HEK293 (cell line): ENCODE results near the gene SERINC5.
A peak's percentile ranks its signal among the peaks of the same experiment; 100 is the strongest.
"Not testable (repeated sequence)": the region's sequence is repeated elsewhere in the genome, so short reads cannot be mapped to it uniquely, and the experiment has no call there.

Experiments
- CTCF ChIA-PET: fragments of 350-600 bp; formaldehyde crosslinking; extraction: SDS; loops from one replicate; lab custom pipeline; 2021; ENCODE audit warnings: antibody characterized with exemption; lab: Yijun Ruan, JAX
- POLR2A ChIA-PET: fragments of 300-600 bp; formaldehyde crosslinking; extraction: SDS; loops from one replicate; lab custom pipeline; 2020; ENCODE audit warnings: antibody characterized with exemption, inconsistent platforms; lab: Yijun Ruan, JAX
- H3K27ac ChIP-seq: fragments of 200-500 bp; sonication (Bioruptor generic); 2 replicates; pipeline ENCODE4 v1.5.1; 2014; ENCODE audit warnings: low read depth, low read length, control low read depth, inconsistent platforms; ENCODE audit errors: extremely low read depth
- H3K36me3 ChIP-seq, 2 experiments: fragments of 200-500 bp in 1 of 2; sonication (Bioruptor generic) in 1 of 2; 1 replicate in 1 of 2; 2 replicates in 1 of 2; pipeline ENCODE4 v1.5.1; 2014 to 2017; ENCODE audit warnings: inconsistent platforms in 2 of 2, low read length in 2 of 2; ENCODE audit not compliant: control insufficient read depth in 2 of 2, insufficient read depth in 1 of 2
- H3K4me1 ChIP-seq: fragments of 200-500 bp; sonication (Bioruptor generic); 2 replicates; pipeline ENCODE4 v1.5.1; 2014; ENCODE audit warnings: mild to moderate bottlenecking, low read length, inconsistent platforms; ENCODE audit not compliant: control insufficient read depth, insufficient read depth
- H3K4me3 ChIP-seq: 2 replicates; pipeline ENCODE4 v1.5.1; 2011; ENCODE audit warnings: low read depth, mild to moderate bottlenecking, control low read depth, low read length, moderate library complexity
- H3K9me3 ChIP-seq: fragments of 200-500 bp; sonication (Bioruptor generic); 2 replicates; pipeline ENCODE4 v1.5.1; 2014; ENCODE audit warnings: low read depth, low read length, inconsistent platforms; ENCODE audit not compliant: control insufficient read depth, insufficient read depth
- KLF1 ChIP-seq: fragments of 450-650 bp; formaldehyde crosslinking; IDR thresholded peaks from 2 replicates; pipeline ENCODE4 v1.5.1; 2016; ENCODE audit warnings: missing biosample characterization, missing genetic modification characterization
- KLF10 ChIP-seq: fragments of 450-650 bp; IDR thresholded peaks from 2 replicates; pipeline ENCODE4 v1.5.1; 2018; ENCODE audit warnings: missing biosample characterization, mild to moderate bottlenecking, missing genetic modification characterization
- WT1 ChIP-seq: fragments of 450-650 bp; formaldehyde crosslinking; IDR thresholded peaks from 2 replicates; pipeline ENCODE4 v1.5.1; 2016; ENCODE audit warnings: missing biosample characterization, missing genetic modification characterization
- ZBTB1 ChIP-seq: fragments of 450-650 bp; formaldehyde crosslinking; IDR thresholded peaks from 2 replicates; pipeline ENCODE4 v1.5.1; 2016; ENCODE audit warnings: missing biosample characterization, missing genetic modification characterization
- ZNF19 ChIP-seq: fragments of 450-650 bp; formaldehyde crosslinking; IDR thresholded peaks from 2 replicates; pipeline ENCODE4; 2016; ENCODE audit warnings: missing biosample characterization, missing genetic modification characterization, low read depth
- ZNF423 ChIP-seq: fragments of 450-650 bp; formaldehyde crosslinking; IDR thresholded peaks from 2 replicates; pipeline ENCODE4 v1.5.1; 2016; ENCODE audit warnings: missing biosample characterization, missing genetic modification characterization
- ZNF530 ChIP-seq: fragments of 450-650 bp; formaldehyde crosslinking; IDR thresholded peaks from 2 replicates; pipeline ENCODE4 v1.5.1; 2016; ENCODE audit warnings: low read depth, missing biosample characterization, missing genetic modification characterization
- ZNF621 ChIP-seq: fragments of 450-650 bp; formaldehyde crosslinking; IDR thresholded peaks from 2 replicates; pipeline ENCODE4 v1.5.1; 2017; ENCODE audit warnings: missing biosample characterization, missing genetic modification characterization
- ZNF626 ChIP-seq: fragments of 450-650 bp; sonication (Bioruptor Pico); formaldehyde crosslinking; IDR thresholded peaks from 2 replicates; pipeline ENCODE4 v1.5.1; 2018; ENCODE audit warnings: missing biosample characterization, missing genetic modification characterization, inconsistent platforms
- ZNF629 ChIP-seq: fragments of 450-650 bp; formaldehyde crosslinking; IDR thresholded peaks from 2 replicates; pipeline ENCODE4 v1.5.1; 2017; ENCODE audit warnings: missing biosample characterization, missing genetic modification characterization
- TF ChIP-seq, protein P1 (sequence below): fragments of 450-650 bp; formaldehyde crosslinking; IDR thresholded peaks from 2 replicates; pipeline ENCODE4 v1.5.1; 2016; ENCODE audit warnings: missing biosample characterization, missing genetic modification characterization, borderline replicate concordance
- TF ChIP-seq, protein P2 (sequence below): fragments of 450-650 bp; formaldehyde crosslinking; IDR thresholded peaks from 2 replicates; pipeline ENCODE4 v1.5.1; 2017; ENCODE audit warnings: missing biosample characterization, missing genetic modification characterization
- TF ChIP-seq, protein P3 (sequence below): fragments of 450-650 bp; formaldehyde crosslinking; optimal IDR thresholded peaks from 2 replicates; pipeline ENCODE3; 2016; ENCODE audit warnings: missing biosample characterization, mild to moderate bottlenecking, missing genetic modification characterization
- TF ChIP-seq, protein P4 (sequence below): fragments of 450-650 bp; formaldehyde crosslinking; IDR thresholded peaks from 2 replicates; pipeline ENCODE4 v1.5.1; 2016; ENCODE audit warnings: missing biosample characterization, missing genetic modification characterization

The SERINC5 gene

DNA sequence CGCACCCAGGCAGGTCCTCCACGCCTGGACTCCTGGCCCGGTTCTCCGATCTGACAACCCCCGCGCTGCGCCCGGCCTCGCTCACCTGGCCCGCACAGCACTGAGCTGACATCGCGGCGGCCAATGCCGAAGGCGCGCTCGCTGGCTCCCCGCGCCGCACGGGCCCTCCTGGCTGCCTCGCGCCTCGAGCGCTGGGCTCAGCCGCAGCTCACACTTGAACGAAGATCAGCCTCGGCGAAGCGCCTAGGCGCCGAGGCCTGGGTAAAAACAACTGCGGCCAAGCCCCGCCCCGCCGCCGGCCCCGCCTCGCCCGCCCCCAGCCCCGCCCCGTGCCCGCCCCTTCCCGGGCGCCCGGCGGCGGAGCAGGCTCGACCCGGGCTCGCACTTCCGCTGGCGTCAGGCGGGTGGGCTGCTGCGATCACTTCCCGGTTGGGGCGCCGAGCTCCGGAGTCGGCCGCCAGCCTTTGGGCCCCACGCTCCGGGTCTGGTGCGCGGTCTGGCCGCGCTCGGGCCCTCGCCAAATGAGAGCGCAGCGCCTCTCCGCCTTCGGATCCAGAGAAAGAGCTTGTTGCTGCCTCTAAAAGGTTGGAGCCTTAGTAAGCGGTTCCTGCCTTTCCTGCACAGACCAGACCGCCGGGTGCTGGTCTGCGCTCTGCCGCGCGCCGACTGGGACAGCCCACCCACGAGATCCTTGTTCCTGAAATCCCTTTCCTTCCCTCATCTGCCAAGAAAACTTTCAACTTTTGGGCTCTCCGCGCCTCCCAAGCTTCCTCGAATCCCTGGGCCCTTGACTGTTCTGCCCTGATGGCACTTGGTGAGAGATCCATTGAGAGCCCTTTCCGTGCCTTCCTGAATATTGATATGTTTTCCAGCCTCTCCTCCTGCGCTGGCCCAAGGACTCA is at the start of gene SERINC5 (continued):
- TF ChIP-seq, protein P1, sequence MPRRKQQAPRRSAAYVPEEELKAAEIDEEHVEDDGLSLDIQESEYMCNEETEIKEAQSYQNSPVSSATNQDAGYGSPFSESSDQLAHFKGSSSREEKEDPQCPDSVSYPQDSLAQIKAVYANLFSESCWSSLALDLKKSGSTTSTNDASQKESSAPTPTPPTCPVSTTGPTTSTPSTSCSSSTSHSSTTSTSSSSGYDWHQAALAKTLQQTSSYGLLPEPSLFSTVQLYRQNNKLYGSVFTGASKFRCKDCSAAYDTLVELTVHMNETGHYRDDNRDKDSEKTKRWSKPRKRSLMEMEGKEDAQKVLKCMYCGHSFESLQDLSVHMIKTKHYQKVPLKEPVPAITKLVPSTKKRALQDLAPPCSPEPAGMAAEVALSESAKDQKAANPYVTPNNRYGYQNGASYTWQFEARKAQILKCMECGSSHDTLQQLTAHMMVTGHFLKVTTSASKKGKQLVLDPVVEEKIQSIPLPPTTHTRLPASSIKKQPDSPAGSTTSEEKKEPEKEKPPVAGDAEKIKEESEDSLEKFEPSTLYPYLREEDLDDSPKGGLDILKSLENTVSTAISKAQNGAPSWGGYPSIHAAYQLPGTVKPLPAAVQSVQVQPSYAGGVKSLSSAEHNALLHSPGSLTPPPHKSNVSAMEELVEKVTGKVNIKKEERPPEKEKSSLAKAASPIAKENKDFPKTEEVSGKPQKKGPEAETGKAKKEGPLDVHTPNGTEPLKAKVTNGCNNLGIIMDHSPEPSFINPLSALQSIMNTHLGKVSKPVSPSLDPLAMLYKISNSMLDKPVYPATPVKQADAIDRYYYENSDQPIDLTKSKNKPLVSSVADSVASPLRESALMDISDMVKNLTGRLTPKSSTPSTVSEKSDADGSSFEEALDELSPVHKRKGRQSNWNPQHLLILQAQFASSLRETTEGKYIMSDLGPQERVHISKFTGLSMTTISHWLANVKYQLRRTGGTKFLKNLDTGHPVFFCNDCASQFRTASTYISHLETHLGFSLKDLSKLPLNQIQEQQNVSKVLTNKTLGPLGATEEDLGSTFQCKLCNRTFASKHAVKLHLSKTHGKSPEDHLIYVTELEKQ (tag by site-specific recombination), result no peak
- TF ChIP-seq, protein P2, sequence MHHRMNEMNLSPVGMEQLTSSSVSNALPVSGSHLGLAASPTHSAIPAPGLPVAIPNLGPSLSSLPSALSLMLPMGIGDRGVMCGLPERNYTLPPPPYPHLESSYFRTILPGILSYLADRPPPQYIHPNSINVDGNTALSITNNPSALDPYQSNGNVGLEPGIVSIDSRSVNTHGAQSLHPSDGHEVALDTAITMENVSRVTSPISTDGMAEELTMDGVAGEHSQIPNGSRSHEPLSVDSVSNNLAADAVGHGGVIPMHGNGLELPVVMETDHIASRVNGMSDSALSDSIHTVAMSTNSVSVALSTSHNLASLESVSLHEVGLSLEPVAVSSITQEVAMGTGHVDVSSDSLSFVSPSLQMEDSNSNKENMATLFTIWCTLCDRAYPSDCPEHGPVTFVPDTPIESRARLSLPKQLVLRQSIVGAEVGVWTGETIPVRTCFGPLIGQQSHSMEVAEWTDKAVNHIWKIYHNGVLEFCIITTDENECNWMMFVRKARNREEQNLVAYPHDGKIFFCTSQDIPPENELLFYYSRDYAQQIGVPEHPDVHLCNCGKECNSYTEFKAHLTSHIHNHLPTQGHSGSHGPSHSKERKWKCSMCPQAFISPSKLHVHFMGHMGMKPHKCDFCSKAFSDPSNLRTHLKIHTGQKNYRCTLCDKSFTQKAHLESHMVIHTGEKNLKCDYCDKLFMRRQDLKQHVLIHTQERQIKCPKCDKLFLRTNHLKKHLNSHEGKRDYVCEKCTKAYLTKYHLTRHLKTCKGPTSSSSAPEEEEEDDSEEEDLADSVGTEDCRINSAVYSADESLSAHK (tag by site-specific recombination), result 0 out of 2 replicates have a peak, but pooled peaks have one; percentile 9

DNA sequence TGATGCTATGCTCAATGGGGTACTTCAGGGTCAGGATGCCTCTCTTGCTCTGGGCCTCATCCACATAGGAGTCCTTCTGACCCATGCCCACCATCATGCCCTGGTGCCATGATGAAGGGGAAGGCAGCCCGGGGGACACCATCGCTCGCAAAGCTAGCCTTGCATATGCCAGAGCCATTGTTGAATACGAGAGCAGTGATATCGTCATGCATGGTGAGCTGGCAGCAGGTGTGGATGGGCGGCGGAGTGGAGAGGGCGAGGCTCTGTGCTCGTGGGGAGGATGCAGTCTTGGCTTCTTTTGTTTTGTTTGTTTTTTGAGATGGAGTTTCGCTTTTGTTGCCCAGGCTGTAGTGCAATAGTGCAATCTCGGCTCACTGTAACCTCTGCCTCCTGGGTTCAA is 46.8 kb upstream of the SERINC5 start:
- CTCF ChIA-PET, result interaction anchor here (0.9 to 7.6 kb wide), 2 partner anchors 210 to 219 kb away, joined by 3 to 121 read pairs; no protein-coding TSS in a partner anchor
- Histone ChIP-seq H3K9me3 (no peaks in the 10 kb centered on the region), H3K4me3 (no peak overlapping the region), H3K4me1 (no peaks in the 10 kb centered on the region), H3K36me3 (no peaks in the 10 kb centered on the region), H3K27ac (no peak overlapping the region)
- POLR2A ChIA-PET, result no interaction called here
- 0 out of 2 replicates have a peak, but pooled peaks have one; percentile 22 for TF ChIP-seq KLF1 (tag by site-specific recombination)
- TF ChIP-seq, protein P3, sequence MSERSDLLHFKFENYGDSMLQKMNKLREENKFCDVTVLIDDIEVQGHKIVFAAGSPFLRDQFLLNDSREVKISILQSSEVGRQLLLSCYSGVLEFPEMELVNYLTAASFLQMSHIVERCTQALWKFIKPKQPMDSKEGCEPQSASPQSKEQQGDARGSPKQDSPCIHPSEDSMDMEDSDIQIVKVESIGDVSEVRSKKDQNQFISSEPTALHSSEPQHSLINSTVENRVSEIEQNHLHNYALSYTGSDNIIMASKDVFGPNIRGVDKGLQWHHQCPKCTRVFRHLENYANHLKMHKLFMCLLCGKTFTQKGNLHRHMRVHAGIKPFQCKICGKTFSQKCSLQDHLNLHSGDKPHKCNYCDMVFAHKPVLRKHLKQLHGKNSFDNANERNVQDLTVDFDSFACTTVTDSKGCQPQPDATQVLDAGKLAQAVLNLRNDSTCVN, result no peak

DNA sequence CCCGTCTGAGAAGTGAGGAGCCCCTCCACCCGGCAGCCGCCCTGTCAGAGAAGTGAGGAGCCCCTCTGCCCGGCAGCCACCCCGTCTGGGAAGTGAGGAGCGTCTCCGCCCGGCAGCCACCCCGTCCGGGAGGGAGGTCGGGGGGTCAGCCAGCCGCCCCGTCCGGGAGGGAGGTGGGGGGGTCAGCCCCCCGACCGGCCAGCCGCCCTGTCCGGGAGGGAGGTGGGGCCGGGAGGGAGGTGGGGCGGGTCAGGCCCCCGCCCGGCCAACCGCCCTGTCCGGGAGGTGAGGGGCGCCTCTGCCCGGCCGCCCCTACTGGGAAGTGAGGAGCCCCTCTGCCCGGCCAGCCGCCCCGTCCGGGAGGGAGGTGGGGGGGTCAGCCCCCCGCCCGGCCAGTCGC is 45.5 kb upstream of the SERINC5 start:
- CTCF ChIA-PET, H3K4me1 ChIP-seq, POLR2A ChIA-PET, H3K27ac ChIP-seq, H3K4me3 ChIP-seq, H3K9me3 ChIP-seq, H3K36me3 ChIP-seq: not testable (repeated sequence)

DNA sequence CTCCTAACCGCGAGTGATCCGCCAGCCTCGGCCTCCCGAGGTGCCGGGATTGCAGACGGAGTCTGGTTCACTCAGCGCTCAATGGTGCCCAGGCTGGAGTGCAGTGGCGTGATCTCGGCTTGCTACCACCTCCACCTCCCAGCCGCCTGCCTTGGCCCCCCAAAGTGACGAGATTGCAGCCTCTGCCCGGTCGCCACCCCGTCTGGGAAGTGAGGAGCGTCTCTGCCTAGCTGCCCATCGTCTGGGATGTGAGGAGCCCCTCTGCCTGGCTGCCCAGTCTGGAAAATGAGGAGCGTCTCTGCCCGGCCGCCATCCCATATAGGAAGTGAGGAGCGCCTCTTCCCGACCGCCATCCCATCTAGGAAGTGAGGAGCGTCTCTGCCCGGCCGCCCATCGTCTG is 44.9 kb upstream of the SERINC5 start:
- CTCF ChIA-PET, POLR2A ChIA-PET, H3K4me1 ChIP-seq, H3K36me3 ChIP-seq, H3K27ac ChIP-seq, H3K4me3 ChIP-seq, H3K9me3 ChIP-seq: not testable (repeated sequence)

DNA sequence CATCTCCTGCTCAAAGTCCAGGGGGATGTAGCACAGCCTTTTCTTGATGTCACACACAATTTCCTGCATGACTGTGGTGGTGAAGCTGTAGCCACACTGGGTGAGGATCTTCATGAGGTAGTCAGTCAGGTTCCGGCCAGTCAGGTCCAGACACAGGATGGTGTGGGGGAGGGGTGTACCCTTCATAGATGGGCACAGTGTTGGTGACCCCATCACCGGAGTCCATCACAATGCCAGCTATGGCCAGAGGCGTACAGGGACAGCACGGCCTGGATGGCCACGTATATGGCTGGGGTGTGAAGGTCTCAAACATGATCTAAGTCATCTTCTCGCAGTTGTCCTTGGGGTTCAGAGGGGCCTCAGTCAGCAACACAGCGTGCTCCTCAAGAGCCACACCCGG is 44.3 kb upstream of the SERINC5 start:
- ChIA-PET CTCF (no interaction called here), POLR2A (no interaction called here)
- Histone ChIP-seq H3K36me3 (no peaks in the 10 kb centered on the region), H3K4me1 (no peaks in the 10 kb centered on the region), H3K4me3 (no peak overlapping the region), H3K27ac (no peak overlapping the region), H3K9me3 (no peaks in the 10 kb centered on the region)
- TF ChIP-seq ZNF530 (tag by site-specific recombination), result no peak
- no peak for TF ChIP-seq ZNF621 (tag by site-specific recombination)
- no peak for TF ChIP-seq ZNF629 (tag by site-specific recombination)
- no peak for TF ChIP-seq ZBTB1 (tag by site-specific recombination)
- TF ChIP-seq WT1, result no peak
- TF ChIP-seq ZNF423 (tag by site-specific recombination), result no peak
- TF ChIP-seq, protein P4, sequence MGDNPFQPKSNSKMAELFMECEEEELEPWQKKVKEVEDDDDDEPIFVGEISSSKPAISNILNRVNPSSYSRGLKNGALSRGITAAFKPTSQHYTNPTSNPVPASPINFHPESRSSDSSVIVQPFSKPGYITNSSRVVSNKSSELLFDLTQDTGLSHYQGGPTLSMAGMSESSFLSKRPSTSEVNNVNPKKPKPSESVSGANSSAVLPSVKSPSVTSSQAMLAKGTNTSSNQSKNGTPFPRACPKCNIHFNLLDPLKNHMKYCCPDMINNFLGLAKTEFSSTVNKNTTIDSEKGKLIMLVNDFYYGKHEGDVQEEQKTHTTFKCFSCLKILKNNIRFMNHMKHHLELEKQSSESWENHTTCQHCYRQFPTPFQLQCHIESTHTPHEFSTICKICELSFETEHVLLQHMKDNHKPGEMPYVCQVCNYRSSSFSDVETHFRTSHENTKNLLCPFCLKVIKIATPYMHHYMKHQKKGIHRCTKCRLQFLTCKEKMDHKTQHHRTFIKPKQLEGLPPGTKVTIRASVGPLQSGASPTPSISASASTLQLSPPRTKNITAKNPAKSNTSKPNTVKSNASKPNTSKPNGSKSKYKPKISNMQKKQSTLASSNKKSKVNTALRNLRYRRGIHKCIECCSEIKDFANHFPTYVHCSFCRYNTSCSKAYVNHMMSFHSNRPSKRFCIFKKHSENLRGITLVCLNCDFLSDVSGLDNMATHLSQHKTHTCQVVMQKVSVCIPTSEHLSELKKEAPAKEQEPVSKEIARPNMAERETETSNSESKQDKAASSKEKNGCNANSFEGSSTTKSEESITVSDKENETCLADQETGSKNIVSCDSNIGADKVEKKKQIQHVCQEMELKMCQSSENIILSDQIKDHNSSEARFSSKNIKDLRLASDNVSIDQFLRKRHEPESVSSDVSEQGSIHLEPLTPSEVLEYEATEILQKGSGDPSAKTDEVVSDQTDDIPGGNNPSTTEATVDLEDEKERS (tag by site-specific recombination), result no peak
- TF ChIP-seq ZNF626 (tag by site-specific recombination), result no peak
- no peak for TF ChIP-seq KLF10
- TF ChIP-seq ZNF19 (tag by site-specific recombination), result no peak
